ENCODE results near the gene HES1.
A peak's percentile ranks its signal among the peaks of the same experiment; 100 is the strongest.

The HES1 gene

DNA sequence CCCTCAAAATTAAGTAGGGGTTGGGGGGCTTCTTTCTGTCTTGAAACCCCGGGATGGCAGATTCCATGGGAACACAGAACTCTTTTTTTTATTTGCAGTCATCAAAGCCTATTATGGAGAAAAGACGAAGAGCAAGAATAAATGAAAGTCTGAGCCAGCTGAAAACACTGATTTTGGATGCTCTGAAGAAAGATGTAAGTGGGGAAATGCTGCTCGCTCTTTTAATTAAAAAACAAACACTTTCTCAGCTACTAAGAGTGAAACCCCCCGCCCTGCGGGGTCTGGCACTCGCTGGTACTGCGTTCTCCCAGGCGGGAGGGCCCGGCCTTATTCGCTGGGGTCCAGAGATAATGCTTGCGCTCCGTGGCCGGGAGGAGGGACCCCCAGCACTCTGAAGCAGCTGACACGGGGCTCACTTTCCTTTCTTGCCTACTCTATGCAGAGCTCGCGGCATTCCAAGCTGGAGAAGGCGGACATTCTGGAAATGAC lies 615 bp downstream of the HES1 start:
- H3K4me3 ChIP-seq (replicated peaks; ENCODE audit: insufficient read depth, low read length) = no peak overlapping the region
- no peak for DNase-seq (ENCODE audit: low read depth in 1 of 2, low spot score in 1 of 2)
- H3K27me3 ChIP-seq (ENCODE audit: insufficient read depth, poor library complexity, severe bottlenecking) = peaks cover 11% of the 10 kb centered on the region
- no peak overlapping the region for H3K27ac ChIP-seq (replicated peaks)
- TF ChIP-seq, protein P1, sequence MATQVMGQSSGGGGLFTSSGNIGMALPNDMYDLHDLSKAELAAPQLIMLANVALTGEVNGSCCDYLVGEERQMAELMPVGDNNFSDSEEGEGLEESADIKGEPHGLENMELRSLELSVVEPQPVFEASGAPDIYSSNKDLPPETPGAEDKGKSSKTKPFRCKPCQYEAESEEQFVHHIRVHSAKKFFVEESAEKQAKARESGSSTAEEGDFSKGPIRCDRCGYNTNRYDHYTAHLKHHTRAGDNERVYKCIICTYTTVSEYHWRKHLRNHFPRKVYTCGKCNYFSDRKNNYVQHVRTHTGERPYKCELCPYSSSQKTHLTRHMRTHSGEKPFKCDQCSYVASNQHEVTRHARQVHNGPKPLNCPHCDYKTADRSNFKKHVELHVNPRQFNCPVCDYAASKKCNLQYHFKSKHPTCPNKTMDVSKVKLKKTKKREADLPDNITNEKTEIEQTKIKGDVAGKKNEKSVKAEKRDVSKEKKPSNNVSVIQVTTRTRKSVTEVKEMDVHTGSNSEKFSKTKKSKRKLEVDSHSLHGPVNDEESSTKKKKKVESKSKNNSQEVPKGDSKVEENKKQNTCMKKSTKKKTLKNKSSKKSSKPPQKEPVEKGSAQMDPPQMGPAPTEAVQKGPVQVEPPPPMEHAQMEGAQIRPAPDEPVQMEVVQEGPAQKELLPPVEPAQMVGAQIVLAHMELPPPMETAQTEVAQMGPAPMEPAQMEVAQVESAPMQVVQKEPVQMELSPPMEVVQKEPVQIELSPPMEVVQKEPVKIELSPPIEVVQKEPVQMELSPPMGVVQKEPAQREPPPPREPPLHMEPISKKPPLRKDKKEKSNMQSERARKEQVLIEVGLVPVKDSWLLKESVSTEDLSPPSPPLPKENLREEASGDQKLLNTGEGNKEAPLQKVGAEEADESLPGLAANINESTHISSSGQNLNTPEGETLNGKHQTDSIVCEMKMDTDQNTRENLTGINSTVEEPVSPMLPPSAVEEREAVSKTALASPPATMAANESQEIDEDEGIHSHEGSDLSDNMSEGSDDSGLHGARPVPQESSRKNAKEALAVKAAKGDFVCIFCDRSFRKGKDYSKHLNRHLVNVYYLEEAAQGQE (IDR thresholded peaks at IDR 0.05; ENCODE audit: insufficient replicate concordance, low read depth) = no peak
- TF ChIP-seq SPI1 (IDR thresholded peaks at IDR 0.05; ENCODE audit: borderline replicate concordance, low read depth) (no peak), CTCF (IDR thresholded peaks at IDR 0.05; ENCODE audit: insufficient read depth, low read length) (no peak), POLR2AphosphoS5 (IDR thresholded peaks at IDR 0.05; ENCODE audit: low read depth) (no peak), GABPA (IDR thresholded peaks at IDR 0.05; ENCODE audit: low read depth) (no peak)

DNA sequence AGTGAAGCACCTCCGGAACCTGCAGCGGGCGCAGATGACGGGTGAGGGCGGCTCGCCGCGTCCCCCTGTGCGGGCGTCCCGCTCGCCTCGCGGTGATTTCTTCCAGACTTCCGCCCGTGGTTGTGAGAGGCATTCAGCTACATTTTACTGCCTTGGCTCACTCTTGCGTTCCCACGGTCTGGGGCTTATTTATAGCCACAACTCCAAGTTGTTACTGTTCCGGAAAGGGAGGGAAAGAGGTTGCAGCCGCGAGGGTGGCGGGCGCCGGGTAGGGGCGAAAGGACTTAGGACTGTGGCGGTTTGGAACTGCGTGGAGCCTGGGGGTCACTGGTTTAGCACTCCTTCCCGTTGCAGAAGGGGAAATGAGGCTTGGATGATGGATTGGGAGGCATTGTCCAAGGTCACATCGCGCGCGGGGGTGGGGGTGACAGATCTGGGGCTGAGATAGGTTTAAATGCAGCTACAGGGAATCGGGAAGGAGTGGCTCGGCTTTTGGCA lies 1.1 kb downstream of the HES1 start:
- H3K27ac ChIP-seq (replicated peaks) = no peak overlapping the region
- TF ChIP-seq POLR2AphosphoS5 (IDR thresholded peaks at IDR 0.05; ENCODE audit: low read depth) (peak; percentile 57), SPI1 (IDR thresholded peaks at IDR 0.05; ENCODE audit: borderline replicate concordance, low read depth) (peak; percentile 24; the same call in 1 of the 2 replicates)
- TF ChIP-seq, protein P1 (IDR thresholded peaks at IDR 0.05; ENCODE audit: insufficient replicate concordance, low read depth) = no peak
- peak in 1 of 2 experiments; percentile 60 for DNase-seq (ENCODE audit: low read depth in 1 of 2, low spot score in 1 of 2)
- peak overlapping the region; percentile 31 for H3K4me3 ChIP-seq (replicated peaks; ENCODE audit: insufficient read depth, low read length)
- peaks cover 11% of the 10 kb centered on the region for H3K27me3 ChIP-seq (ENCODE audit: insufficient read depth, poor library complexity, severe bottlenecking)

DNA sequence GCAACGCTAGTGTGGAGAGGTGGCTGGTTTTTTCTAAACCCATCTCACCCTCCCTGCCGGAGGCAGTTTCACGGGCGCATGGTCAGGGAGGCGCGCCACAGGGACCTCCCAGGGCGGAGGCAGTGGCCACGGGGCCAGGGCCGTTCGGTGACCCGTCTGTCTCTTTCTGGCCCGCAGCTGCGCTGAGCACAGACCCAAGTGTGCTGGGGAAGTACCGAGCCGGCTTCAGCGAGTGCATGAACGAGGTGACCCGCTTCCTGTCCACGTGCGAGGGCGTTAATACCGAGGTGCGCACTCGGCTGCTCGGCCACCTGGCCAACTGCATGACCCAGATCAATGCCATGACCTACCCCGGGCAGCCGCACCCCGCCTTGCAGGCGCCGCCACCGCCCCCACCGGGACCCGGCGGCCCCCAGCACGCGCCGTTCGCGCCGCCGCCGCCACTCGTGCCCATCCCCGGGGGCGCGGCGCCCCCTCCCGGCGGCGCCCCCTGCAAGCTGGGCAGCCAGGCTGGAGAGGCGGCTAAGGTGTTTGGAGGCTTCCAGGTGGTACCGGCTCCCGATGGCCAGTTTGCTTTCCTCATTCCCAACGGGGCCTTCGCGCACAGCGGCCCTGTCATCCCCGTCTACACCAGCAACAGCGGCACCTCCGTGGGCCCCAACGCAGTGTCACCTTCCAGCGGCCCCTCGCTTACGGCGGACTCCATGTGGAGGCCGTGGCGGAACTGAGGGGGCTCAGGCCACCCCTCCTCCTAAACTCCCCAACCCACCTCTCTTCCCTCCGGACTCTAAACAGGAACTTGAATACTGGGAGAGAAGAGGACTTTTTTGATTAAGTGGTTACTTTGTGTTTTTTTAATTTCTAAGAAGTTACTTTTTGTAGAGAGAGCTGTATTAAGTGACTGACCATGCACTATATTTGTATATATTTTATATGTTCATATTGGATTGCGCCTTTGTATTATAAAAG lies 1.8 kb downstream of the HES1 start:
- DNase-seq (ENCODE audit: low read depth in 1 of 2, low spot score in 1 of 2) = peak in 1 of 2 experiments; percentile 38
- no peak overlapping the region for H3K27ac ChIP-seq (replicated peaks)
- TF ChIP-seq POLR2AphosphoS5 (IDR thresholded peaks at IDR 0.05; ENCODE audit: low read depth) = no peak
- TF ChIP-seq CTCF (IDR thresholded peaks at IDR 0.05; ENCODE audit: insufficient read depth, low read length) = peak; percentile 17
- peak overlapping the region; percentile 31 for H3K4me3 ChIP-seq (replicated peaks; ENCODE audit: insufficient read depth, low read length)
- peaks cover 11% of the 10 kb centered on the region for H3K27me3 ChIP-seq (ENCODE audit: insufficient read depth, poor library complexity, severe bottlenecking)

DNA sequence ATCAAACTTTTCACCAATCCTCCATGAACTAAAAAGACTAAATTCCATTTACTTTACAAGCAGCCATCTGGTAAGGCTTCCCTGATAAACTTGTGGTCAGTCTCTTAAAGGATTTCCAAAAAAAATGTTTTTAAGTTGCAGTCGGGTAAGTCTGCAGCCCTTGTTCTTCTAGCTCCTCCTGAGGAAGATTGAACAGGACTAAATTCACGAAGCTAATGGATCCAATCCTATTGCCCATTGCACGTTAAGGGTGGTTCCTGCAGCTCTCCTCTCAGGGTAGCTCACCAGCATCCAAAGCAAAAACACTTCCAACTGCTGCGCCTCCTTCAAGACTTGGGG lies 2.8 kb downstream of the HES1 start:
- Histone ChIP-seq H3K27ac (replicated peaks) (no peak overlapping the region), H3K4me3 (replicated peaks; ENCODE audit: insufficient read depth, low read length) (no peak overlapping the region), H3K27me3 (ENCODE audit: insufficient read depth, poor library complexity, severe bottlenecking) (peaks cover 11% of the 10 kb centered on the region)
- DNase-seq (ENCODE audit: low read depth in 1 of 2, low spot score in 1 of 2) = no peak
- TF ChIP-seq CTCF (IDR thresholded peaks at IDR 0.05; ENCODE audit: insufficient read depth, low read length) (no peak), POLR2AphosphoS5 (IDR thresholded peaks at IDR 0.05; ENCODE audit: low read depth) (no peak), GABPA (IDR thresholded peaks at IDR 0.05; ENCODE audit: low read depth) (no peak), SPI1 (IDR thresholded peaks at IDR 0.05; ENCODE audit: borderline replicate concordance, low read depth) (no peak)
- TF ChIP-seq, protein P1 (IDR thresholded peaks at IDR 0.05; ENCODE audit: insufficient replicate concordance, low read depth) = no peak
